GM06990 (cell line): ENCODE measurements around the gene SOD3.

Experiments used
- DNase-seq: peaks from one replicate; pipeline ENCODE4 v3.0.0-alpha.2; 2011; ENCODE audit not compliant: insufficient read length; ENCODE audit errors: extremely low read depth
- H3K27me3 ChIP-seq: replicated peaks from 2 replicates; pipeline ENCODE4 v1.6.0; 2011; ENCODE audit warnings: low read length; ENCODE audit not compliant: control insufficient read depth, insufficient read depth
- H3K36me3 ChIP-seq: 2 replicates; pipeline ENCODE4 v1.5.1; 2011; ENCODE audit warnings: low read length; ENCODE audit not compliant: control insufficient read depth, insufficient read depth
- H3K4me3 ChIP-seq: replicated peaks from 2 replicates; pipeline ENCODE4 v1.5.1; 2011; ENCODE audit warnings: low read depth, mild to moderate bottlenecking, control low read depth, low read length
- TF ChIP-seq, protein P1 (sequence below): IDR thresholded peaks from 2 replicates; pipeline ENCODE4 v1.5.1; 2011; ENCODE audit warnings: low read length, control low read depth, mild to moderate bottlenecking, inconsistent platforms; ENCODE audit not compliant: insufficient read depth, poor library complexity, severe bottlenecking

SOD3 gene

DNA sequence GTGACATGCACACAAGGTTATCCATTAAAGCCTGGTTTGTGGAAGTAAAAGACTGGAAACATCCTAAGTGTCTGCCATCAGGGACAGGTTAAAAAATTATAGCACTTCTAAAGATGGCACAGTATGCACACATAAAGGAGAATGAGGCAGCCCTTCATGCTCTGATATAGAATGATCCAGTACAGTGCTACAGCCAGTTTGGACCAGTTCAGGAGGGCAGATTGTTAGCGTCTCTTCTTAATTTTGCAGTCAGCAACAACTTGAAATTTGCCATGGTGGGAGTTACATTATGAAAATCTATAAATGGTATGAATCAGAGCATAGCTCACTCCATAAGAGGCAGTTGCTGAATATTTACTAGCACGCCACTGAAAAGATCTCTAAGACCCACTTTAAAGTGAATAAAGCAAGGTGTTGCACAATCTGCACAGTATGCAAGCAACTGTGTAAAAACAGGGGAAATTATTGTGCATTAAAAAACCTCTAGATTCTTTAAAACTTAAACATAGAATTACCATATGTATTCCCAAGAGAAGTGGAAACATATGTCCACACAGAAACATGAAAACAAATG lies 20.3 kb upstream of the SOD3 start:
- Histone ChIP-seq H3K27me3 (no peaks in the 10 kb centered on the region), H3K36me3 (no peaks in the 10 kb centered on the region), H3K4me3 (no peak overlapping the region)
- no peak for DNase-seq
- TF ChIP-seq, protein P1, sequence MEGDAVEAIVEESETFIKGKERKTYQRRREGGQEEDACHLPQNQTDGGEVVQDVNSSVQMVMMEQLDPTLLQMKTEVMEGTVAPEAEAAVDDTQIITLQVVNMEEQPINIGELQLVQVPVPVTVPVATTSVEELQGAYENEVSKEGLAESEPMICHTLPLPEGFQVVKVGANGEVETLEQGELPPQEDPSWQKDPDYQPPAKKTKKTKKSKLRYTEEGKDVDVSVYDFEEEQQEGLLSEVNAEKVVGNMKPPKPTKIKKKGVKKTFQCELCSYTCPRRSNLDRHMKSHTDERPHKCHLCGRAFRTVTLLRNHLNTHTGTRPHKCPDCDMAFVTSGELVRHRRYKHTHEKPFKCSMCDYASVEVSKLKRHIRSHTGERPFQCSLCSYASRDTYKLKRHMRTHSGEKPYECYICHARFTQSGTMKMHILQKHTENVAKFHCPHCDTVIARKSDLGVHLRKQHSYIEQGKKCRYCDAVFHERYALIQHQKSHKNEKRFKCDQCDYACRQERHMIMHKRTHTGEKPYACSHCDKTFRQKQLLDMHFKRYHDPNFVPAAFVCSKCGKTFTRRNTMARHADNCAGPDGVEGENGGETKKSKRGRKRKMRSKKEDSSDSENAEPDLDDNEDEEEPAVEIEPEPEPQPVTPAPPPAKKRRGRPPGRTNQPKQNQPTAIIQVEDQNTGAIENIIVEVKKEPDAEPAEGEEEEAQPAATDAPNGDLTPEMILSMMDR = no peak

DNA sequence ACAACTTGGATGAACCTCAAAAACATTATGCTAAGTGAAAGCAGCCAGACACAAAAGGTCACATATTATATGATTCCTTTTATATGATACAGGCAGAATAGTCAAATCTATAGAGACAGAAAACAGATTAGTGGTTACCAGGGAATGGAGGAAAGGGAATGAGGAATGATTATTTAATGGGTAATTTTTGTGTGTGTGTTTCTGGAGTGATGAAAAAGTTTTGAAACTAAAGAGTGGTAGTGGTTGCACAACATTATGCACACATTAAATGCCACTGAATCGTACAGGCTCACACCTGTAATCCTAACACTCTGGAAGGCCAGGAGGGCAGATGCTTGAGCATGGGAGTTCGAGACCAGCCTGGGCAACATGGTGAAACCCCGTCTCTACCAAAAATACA lies 19.6 kb upstream of the SOD3 start:
- no peak for DNase-seq
- H3K27me3 ChIP-seq = no peaks in the 10 kb centered on the region
- H3K36me3 ChIP-seq = no peaks in the 10 kb centered on the region
- no peak overlapping the region for H3K4me3 ChIP-seq
- TF ChIP-seq, protein P1 = no peak

DNA sequence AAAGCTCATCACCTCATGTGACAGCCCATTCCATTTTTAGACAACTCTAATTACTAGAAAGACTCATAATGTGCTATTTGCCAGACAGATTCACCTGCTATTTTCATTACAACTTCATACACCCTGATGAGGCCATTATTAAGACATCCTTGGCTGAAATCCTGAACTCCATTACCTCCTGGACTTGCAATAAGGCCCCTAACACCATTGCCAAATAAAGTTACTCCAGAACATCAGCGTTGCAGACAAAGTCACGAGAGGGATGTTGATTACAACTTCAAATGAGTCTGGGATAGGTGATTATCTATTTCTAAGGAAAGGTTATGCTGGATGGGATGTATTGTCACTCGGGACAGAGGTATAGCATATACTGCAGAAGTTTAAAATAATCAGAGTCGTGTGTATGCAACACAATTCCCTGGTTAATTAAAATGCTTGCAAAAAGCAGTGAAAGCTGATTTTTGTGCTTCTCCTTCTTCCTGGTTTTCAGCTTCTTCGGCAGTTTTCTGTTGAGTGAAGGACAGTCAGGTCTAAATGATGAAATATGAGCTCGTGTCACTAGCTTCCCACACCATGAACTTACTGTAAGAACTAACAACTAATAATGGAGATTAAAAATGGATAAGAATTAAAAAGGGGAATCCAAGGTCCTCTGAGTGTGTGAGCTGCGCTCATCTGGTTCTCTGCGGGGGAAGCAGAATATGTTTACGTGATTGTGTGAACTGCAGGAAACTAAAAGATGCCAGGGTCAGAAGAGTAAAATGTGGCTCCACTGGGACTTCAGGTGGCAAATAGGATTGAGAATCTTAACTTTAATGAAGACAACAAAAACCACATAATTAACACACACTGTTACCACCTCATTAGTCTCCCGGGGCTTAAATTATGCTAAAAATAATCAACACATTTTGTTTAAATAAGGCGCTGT lies 17.6 kb upstream of the SOD3 start:
- TF ChIP-seq, protein P1 = no peak
- no peak for DNase-seq
- Histone ChIP-seq H3K27me3 (no peaks in the 10 kb centered on the region), H3K36me3 (no peaks in the 10 kb centered on the region), H3K4me3 (no peak overlapping the region)

DNA sequence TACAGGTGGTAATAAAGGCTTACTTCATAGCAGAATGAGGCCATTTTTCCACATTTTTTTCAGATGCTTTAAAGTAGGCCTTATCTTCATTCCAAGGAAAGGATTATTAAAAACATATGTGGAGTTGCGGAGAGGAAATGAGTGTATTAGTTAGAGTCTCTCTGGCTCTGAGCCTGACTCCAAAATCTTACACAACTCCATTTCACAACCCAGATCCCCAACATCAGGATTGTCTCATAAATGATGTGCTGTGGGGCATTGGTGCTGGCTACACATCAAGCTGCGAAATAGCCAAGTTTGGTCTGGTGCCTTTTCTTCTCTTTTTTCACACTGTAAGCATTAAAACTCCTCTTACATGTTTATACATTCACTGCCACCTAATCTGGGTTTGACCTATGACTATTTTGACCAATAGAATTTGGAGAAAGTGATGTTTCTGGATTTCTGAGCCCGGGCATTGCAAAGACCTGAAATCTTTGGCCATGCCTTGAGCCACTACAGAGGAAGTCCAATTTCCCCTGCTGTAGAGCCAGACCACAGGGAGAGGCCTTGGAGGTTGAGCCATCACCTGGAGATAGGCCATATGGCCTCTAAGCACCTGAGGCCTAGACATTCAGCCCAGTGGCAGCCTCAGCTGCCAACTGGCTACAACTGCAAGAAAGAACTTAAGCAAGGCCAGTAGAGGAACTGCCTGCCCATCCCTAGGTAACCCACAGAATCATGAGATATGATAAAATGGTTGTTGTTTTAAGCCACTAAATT lies 16.7 kb upstream of the SOD3 start:
- no peaks in the 10 kb centered on the region for H3K36me3 ChIP-seq
- DNase-seq = no peak
- TF ChIP-seq, protein P1 = no peak
- no peaks in the 10 kb centered on the region for H3K27me3 ChIP-seq
- no peak overlapping the region for H3K4me3 ChIP-seq

DNA sequence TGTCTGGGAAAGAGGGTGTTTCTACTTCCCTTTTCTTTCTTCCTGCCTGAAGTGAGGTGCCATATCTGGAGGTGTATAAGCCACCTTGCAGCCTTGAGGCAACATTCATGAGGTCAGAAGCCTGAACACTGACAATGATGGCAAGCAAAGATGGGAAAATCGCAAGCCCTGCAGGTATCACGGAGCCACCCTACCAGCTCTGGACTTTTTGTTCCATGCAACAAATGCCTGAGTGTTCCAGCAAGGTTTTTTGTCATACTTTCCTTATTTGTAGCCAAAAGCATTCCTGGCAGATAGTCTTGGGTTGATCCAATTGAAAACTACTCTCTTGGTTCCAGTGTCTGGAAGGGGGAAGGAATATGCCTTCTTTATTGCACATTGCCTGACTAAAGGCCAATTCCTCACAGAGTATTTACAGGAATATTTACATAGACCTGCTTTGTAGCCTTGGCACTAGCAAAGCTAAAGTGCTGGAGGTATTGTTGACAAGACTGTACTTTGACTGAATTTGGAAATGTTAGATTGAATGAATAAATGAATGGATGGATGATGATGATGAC lies 14.4 kb upstream of the SOD3 start:
- no peaks in the 10 kb centered on the region for H3K36me3 ChIP-seq
- TF ChIP-seq, protein P1 = no peak
- no peak overlapping the region for H3K4me3 ChIP-seq
- no peaks in the 10 kb centered on the region for H3K27me3 ChIP-seq
- no peak for DNase-seq
